ENCODE measurements around the gene NUTM1. TPM values are rescaled to one million over a fixed set of nuclear protein-coding genes. Genes with fewer than 3 reads are reported as not detected.

Gene NUTM1
- total RNA-seq, 1 donor from 2014 or later, result not detected

DNA sequence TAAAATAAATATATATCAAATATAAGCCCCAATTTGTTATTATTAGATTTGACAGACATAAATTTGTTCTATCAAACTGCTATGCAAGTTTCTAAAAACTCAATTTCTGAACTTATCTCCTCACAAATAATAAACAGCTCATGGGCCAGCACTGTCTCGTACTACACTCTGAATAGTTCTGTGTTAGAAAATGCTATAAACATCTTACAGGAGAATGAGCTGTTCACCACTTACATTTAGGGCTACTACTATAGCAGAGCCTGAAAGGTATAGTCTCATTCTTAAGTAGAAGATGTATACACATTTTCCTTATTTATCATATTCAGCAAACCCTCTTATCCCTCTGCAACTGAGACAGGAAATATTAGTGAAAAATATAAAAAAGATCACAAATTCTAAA lies 18.2 kb upstream of the NUTM1 start:
- H3K36me3 ChIP-seq (ENCODE audit: control insufficient read depth in 3 of 3, insufficient read depth in 3 of 3, low read length in 3 of 3), result no peaks in the 10 kb centered on the region
- no peak overlapping the region for H3K27ac ChIP-seq (ENCODE audit: low read depth, low read length)
- peaks cover 2 to 5% (median 5%) of the 10 kb centered on the region in 3 donors for H3K4me1 ChIP-seq (ENCODE audit: control insufficient read depth in 3 of 3, insufficient read depth in 3 of 3, low read length in 3 of 3)
- no peak overlapping the region for H3K9ac ChIP-seq (ENCODE audit: low read depth in 1 of 3, low read length in 3 of 3)
- no peaks in the 10 kb centered on the region for H3K27me3 ChIP-seq (ENCODE audit: control insufficient read depth in 3 of 3, insufficient read depth in 3 of 3, low read length in 3 of 3)
- no peaks in the 10 kb centered on the region for H3K9me3 ChIP-seq (ENCODE audit: control insufficient read depth in 3 of 3, low read length in 3 of 3)
- no peak overlapping the region for H3K4me3 ChIP-seq (ENCODE audit: low read length in 3 of 3)

- H3K9me3 ChIP-seq (ENCODE audit: control insufficient read depth in 3 of 3, low read length in 3 of 3), result no peaks in the 10 kb centered on the region
- H3K4me3 ChIP-seq (ENCODE audit: low read length in 3 of 3), result no peak overlapping the region
- H3K4me1 ChIP-seq (ENCODE audit: control insufficient read depth in 3 of 3, insufficient read depth in 3 of 3, low read length in 3 of 3), result peaks cover 2 to 5% (median 5%) of the 10 kb centered on the region in 3 donors
Measured at GRCh38 chr15:34325368-34325767, 17.7 kb upstream of the NUTM1 start.

DNA sequence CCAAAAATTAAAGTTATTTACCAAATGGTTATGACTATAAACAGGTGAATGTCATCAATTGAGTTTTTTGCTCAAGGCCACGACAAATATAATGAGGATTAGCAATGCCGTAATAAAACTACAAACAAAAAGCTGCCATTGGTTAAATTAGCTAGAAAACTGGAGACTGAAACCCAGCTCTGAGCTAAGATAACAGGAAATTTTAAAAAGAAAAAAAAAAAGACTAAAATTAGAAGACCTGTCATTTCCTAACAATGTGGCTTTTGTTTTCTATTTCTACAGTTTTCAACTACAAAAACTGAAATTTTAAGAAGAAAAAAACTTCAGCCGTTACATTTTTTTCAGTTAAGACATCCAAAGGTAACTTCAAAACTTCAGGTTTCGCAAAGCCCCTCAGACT lies 15.2 kb upstream of the NUTM1 start:
- Histone ChIP-seq H3K4me3 (ENCODE audit: low read length in 3 of 3) (no peak overlapping the region), H3K4me1 (ENCODE audit: control insufficient read depth in 3 of 3, insufficient read depth in 3 of 3, low read length in 3 of 3) (peaks cover 2 to 5% (median 5%) of the 10 kb centered on the region in 3 donors), H3K27ac (ENCODE audit: low read depth, low read length) (no peak overlapping the region), H3K36me3 (ENCODE audit: control insufficient read depth in 3 of 3, insufficient read depth in 3 of 3, low read length in 3 of 3) (no peaks in the 10 kb centered on the region), H3K27me3 (ENCODE audit: control insufficient read depth in 3 of 3, insufficient read depth in 3 of 3, low read length in 3 of 3) (no peaks in the 10 kb centered on the region), H3K9ac (ENCODE audit: low read depth in 1 of 3, low read length in 3 of 3) (no peak overlapping the region), H3K9me3 (ENCODE audit: control insufficient read depth in 3 of 3, low read length in 3 of 3) (no peaks in the 10 kb centered on the region)

More at GRCh38 chr15:34325368-34325767, 17.7 kb upstream of the NUTM1 start:
- Histone ChIP-seq H3K27ac (ENCODE audit: low read depth, low read length) (no peak overlapping the region), H3K36me3 (ENCODE audit: control insufficient read depth in 3 of 3, insufficient read depth in 3 of 3, low read length in 3 of 3) (no peaks in the 10 kb centered on the region), H3K27me3 (ENCODE audit: control insufficient read depth in 3 of 3, insufficient read depth in 3 of 3, low read length in 3 of 3) (no peaks in the 10 kb centered on the region), H3K9ac (ENCODE audit: low read depth in 1 of 3, low read length in 3 of 3) (no peak overlapping the region)

GRCh38 chr15:34329006-34329405 lies 14.1 kb upstream of the NUTM1 start:
- H3K4me1 ChIP-seq (ENCODE audit: control insufficient read depth in 3 of 3, insufficient read depth in 3 of 3, low read length in 3 of 3), result peaks cover 4 to 5% (median 5%) of the 10 kb centered on the region in 3 donors
- H3K27ac ChIP-seq (ENCODE audit: low read depth, low read length), result no peak overlapping the region
- no peaks in the 10 kb centered on the region for H3K27me3 ChIP-seq (ENCODE audit: control insufficient read depth in 3 of 3, insufficient read depth in 3 of 3, low read length in 3 of 3)
- H3K9me3 ChIP-seq (ENCODE audit: control insufficient read depth in 3 of 3, low read length in 3 of 3), result no peaks in the 10 kb centered on the region
- no peak overlapping the region for H3K9ac ChIP-seq (ENCODE audit: low read depth in 1 of 3, low read length in 3 of 3)
- no peak overlapping the region for H3K4me3 ChIP-seq (ENCODE audit: low read length in 3 of 3)
- no peaks in the 10 kb centered on the region for H3K36me3 ChIP-seq (ENCODE audit: control insufficient read depth in 3 of 3, insufficient read depth in 3 of 3, low read length in 3 of 3)

DNA sequence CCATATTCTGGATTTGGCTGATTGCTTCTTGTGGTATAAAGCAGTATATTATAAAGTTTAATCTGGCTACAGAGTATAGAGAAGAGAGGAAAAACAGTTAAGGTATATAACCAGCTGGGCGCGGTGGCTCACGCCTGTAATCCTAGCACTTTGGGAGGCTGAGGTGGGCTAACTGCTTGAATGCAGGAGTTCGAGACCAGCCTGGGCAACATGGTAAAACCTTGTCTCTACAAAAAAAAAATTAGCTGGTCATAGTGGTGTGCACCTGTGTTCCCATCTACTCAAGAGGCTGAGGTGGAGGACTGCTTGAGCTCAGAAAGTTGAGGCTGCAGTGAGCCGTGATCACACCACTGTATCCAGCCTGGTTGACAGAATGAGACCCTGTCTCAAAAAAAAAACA lies 12.8 kb upstream of the NUTM1 start:
- Histone ChIP-seq H3K27me3 (ENCODE audit: control insufficient read depth in 3 of 3, insufficient read depth in 3 of 3, low read length in 3 of 3) (no peaks in the 10 kb centered on the region), H3K4me1 (ENCODE audit: control insufficient read depth in 3 of 3, insufficient read depth in 3 of 3, low read length in 3 of 3) (peaks cover 5 to 13% (median 5%) of the 10 kb centered on the region in 3 donors), H3K9me3 (ENCODE audit: control insufficient read depth in 3 of 3, low read length in 3 of 3) (no peaks in the 10 kb centered on the region), H3K4me3 (ENCODE audit: low read length in 3 of 3) (no peak overlapping the region), H3K36me3 (ENCODE audit: control insufficient read depth in 3 of 3, insufficient read depth in 3 of 3, low read length in 3 of 3) (no peaks in the 10 kb centered on the region), H3K27ac (ENCODE audit: low read depth, low read length) (no peak overlapping the region), H3K9ac (ENCODE audit: low read depth in 1 of 3, low read length in 3 of 3) (no peak overlapping the region)

DNA sequence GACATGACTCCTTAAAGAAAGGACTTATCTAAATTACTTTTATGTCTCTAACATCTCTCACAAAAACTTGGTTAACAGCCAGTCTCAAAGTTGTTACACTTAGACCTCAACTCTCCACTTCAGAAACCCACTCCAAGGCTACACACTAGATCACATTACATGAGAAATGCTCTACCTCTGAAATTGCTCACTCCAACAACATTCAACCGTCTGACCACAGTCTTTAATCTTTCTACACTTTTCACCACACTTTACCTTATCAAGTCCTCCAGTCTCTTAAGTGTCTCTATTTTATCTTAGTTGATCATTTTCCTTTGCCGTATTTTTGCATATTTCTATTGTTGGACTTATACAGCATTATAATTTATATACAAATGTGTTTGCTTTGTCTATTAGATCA lies 11.3 kb upstream of the NUTM1 start:
- H3K4me1 ChIP-seq (ENCODE audit: control insufficient read depth in 3 of 3, insufficient read depth in 3 of 3, low read length in 3 of 3), result peaks cover 12 to 29% (median 14%) of the 10 kb centered on the region in 3 donors
- no peak overlapping the region for H3K27ac ChIP-seq (ENCODE audit: low read depth, low read length)
- peaks cover 0 to 2% (median 0%) of the 10 kb centered on the region in 3 donors for H3K36me3 ChIP-seq (ENCODE audit: control insufficient read depth in 3 of 3, insufficient read depth in 3 of 3, low read length in 3 of 3)
- no peaks in the 10 kb centered on the region for H3K27me3 ChIP-seq (ENCODE audit: control insufficient read depth in 3 of 3, insufficient read depth in 3 of 3, low read length in 3 of 3)
- H3K4me3 ChIP-seq (ENCODE audit: low read length in 3 of 3), result no peak overlapping the region
- no peak overlapping the region for H3K9ac ChIP-seq (ENCODE audit: low read depth in 1 of 3, low read length in 3 of 3)
- no peaks in the 10 kb centered on the region for H3K9me3 ChIP-seq (ENCODE audit: control insufficient read depth in 3 of 3, low read length in 3 of 3)

DNA sequence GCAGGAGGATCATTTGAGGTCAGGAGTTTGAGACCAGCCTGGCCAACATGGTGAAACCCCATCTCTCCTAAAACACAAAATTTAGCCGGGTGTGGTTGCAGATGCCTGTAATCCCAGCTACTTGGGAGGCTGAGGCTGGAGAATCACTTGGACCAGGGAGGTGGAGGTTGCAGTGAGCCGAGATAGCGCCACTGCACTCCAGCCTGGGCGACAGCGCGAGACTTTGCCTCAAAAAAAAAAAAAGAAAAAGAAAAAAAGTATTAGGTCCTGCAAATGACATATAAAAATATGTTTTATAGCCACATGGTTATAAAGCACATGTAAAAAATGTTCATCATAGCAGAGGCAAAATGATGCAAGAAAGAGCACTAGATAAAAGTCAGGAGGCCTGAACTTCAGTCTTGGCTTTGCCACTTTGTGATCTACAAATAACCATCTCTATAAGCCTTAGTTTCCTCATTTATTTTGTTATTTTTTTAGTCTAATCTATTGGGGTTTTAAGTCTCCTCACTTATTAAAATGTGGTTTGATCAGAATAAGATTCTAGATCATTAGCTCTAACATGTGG lies 10.5 kb upstream of the NUTM1 start:
- Histone ChIP-seq H3K27ac (ENCODE audit: low read depth, low read length) (no peak overlapping the region), H3K36me3 (ENCODE audit: control insufficient read depth in 3 of 3, insufficient read depth in 3 of 3, low read length in 3 of 3) (peaks cover 0 to 2% (median 0%) of the 10 kb centered on the region in 3 donors), H3K9ac (ENCODE audit: low read depth in 1 of 3, low read length in 3 of 3) (no peak overlapping the region), H3K27me3 (ENCODE audit: control insufficient read depth in 3 of 3, insufficient read depth in 3 of 3, low read length in 3 of 3) (no peaks in the 10 kb centered on the region), H3K4me3 (ENCODE audit: low read length in 3 of 3) (no peak overlapping the region), H3K4me1 (ENCODE audit: control insufficient read depth in 3 of 3, insufficient read depth in 3 of 3, low read length in 3 of 3) (peaks cover 17 to 33% (median 19%) of the 10 kb centered on the region in 3 donors), H3K9me3 (ENCODE audit: control insufficient read depth in 3 of 3, low read length in 3 of 3) (no peaks in the 10 kb centered on the region)

- peak overlapping the region in 2 of 3 donors; percentile 27 to 68 for H3K9ac ChIP-seq (ENCODE audit: low read depth in 1 of 3, low read length in 3 of 3)
- peaks cover 0 to 4% (median 2%) of the 10 kb centered on the region in 3 donors for H3K36me3 ChIP-seq (ENCODE audit: control insufficient read depth in 3 of 3, insufficient read depth in 3 of 3, low read length in 3 of 3)
- no peak overlapping the region for H3K27ac ChIP-seq (ENCODE audit: low read depth, low read length)
- H3K4me3 ChIP-seq (ENCODE audit: low read length in 3 of 3), result peak overlapping the region in 2 of 3 donors; percentile 90 to 97
- H3K4me1 ChIP-seq (ENCODE audit: control insufficient read depth in 3 of 3, insufficient read depth in 3 of 3, low read length in 3 of 3), result peaks cover 19 to 36% (median 22%) of the 10 kb centered on the region in 3 donors
- H3K27me3 ChIP-seq (ENCODE audit: control insufficient read depth in 3 of 3, insufficient read depth in 3 of 3, low read length in 3 of 3), result no peaks in the 10 kb centered on the region
- H3K9me3 ChIP-seq (ENCODE audit: control insufficient read depth in 3 of 3, low read length in 3 of 3), result no peaks in the 10 kb centered on the region
Measured at GRCh38 chr15:34334672-34335071, 8.4 kb upstream of the NUTM1 start.

- no peaks in the 10 kb centered on the region for H3K9me3 ChIP-seq (ENCODE audit: control insufficient read depth in 3 of 3, low read length in 3 of 3)
- peaks cover 19 to 36% (median 22%) of the 10 kb centered on the region in 3 donors for H3K4me1 ChIP-seq (ENCODE audit: control insufficient read depth in 3 of 3, insufficient read depth in 3 of 3, low read length in 3 of 3)
- peak overlapping the region in 1 of 3 donors; percentile 25 for H3K9ac ChIP-seq (ENCODE audit: low read depth in 1 of 3, low read length in 3 of 3)
- H3K27ac ChIP-seq (ENCODE audit: low read depth, low read length), result peak overlapping the region; percentile 94
- H3K27me3 ChIP-seq (ENCODE audit: control insufficient read depth in 3 of 3, insufficient read depth in 3 of 3, low read length in 3 of 3), result no peaks in the 10 kb centered on the region
- H3K36me3 ChIP-seq (ENCODE audit: control insufficient read depth in 3 of 3, insufficient read depth in 3 of 3, low read length in 3 of 3), result peaks cover 0 to 7% (median 6%) of the 10 kb centered on the region in 3 donors
- peak overlapping the region; percentile 1 to 97 (median 90) for H3K4me3 ChIP-seq (ENCODE audit: low read length in 3 of 3)
Measured at GRCh38 chr15:34335176-34336032, 7.7 kb upstream of the NUTM1 start.
